Left ventricle myocardium inferior (tissue), 1 donor: ENCODE results near the gene PCDHA11. TPM values are rescaled to one million over a fixed set of nuclear protein-coding genes. Genes with fewer than 3 reads are reported as not detected.
"Not testable (repeated sequence)": the region's sequence is repeated elsewhere in the genome, so short reads cannot be mapped to it uniquely, and the experiment has no call there.

ENCODE experiments used
- DNase-seq: peaks from one replicate; pipeline ENCODE4 v3.0.0-alpha.2; 2020
- H3K27ac ChIP-seq: fragments of 200-600 bp; replicated peaks from 2 replicates; pipeline ENCODE4 v1.8.0; 2021
- H3K27me3 ChIP-seq: fragments of 200-600 bp; 2 replicates; pipeline ENCODE4 v1.8.0; 2021; ENCODE audit warnings: low read depth
- H3K36me3 ChIP-seq: fragments of 200-600 bp; 2 replicates; pipeline ENCODE4 v1.8.0; 2021
- H3K4me1 ChIP-seq: fragments of 200-600 bp; 2 replicates; pipeline ENCODE4 v1.8.0; 2021
- H3K4me3 ChIP-seq: fragments of 200-600 bp; 2 replicates; pipeline ENCODE4 v1.8.0; 2021; ENCODE audit warnings: mild to moderate bottlenecking, moderate library complexity
- H3K9me3 ChIP-seq: fragments of 200-600 bp; replicated peaks from 2 replicates; pipeline ENCODE4 v1.8.0; 2021
- CTCF ChIP-seq: fragments of 200-600 bp; IDR thresholded peaks from 2 replicates; pipeline ENCODE4 v1.8.0; 2021; ENCODE audit warnings: antibody characterized with exemption, mild to moderate bottlenecking, borderline replicate concordance
- intact Hi-C: fragments of 100-400 bp; cut with micrococcal nuclease; formaldehyde crosslinking; loops from one replicate; pipeline ENCODE4 v1.11.0; 2022
- total RNA-seq: library from RNA; stranded (reverse); fragmentation: NEBNext Ultra II Directional; extraction: Animal tissue kit (Norgen Biotek cat#: 25700); gene quantifications from one replicate; pipeline ENCODE4 v1.2.1, GENCODE V29; 2021
- donor health status: DM: no; HTN: yes; CAD: no; lungs with severe emphysema.

PCDHA11 gene
- total RNA-seq, 1 donor from 2014 or later, result not detected

GRCh38 chr5:140870221-140871201 lies 1.8 kb downstream of the PCDHA11 start:
- no peaks in the 10 kb centered on the region for H3K36me3 ChIP-seq
- intact Hi-C loops, result no loop called here
- no peaks in the 10 kb centered on the region for H3K4me1 ChIP-seq
- no peak overlapping the region for H3K4me3 ChIP-seq
- H3K27ac ChIP-seq, result no peak overlapping the region
- peaks cover 99% of the 10 kb centered on the region for H3K27me3 ChIP-seq
- TF ChIP-seq CTCF, result no peak
- peaks cover 50% of the 10 kb centered on the region for H3K9me3 ChIP-seq
- DNase-seq, result no peak

DNA sequence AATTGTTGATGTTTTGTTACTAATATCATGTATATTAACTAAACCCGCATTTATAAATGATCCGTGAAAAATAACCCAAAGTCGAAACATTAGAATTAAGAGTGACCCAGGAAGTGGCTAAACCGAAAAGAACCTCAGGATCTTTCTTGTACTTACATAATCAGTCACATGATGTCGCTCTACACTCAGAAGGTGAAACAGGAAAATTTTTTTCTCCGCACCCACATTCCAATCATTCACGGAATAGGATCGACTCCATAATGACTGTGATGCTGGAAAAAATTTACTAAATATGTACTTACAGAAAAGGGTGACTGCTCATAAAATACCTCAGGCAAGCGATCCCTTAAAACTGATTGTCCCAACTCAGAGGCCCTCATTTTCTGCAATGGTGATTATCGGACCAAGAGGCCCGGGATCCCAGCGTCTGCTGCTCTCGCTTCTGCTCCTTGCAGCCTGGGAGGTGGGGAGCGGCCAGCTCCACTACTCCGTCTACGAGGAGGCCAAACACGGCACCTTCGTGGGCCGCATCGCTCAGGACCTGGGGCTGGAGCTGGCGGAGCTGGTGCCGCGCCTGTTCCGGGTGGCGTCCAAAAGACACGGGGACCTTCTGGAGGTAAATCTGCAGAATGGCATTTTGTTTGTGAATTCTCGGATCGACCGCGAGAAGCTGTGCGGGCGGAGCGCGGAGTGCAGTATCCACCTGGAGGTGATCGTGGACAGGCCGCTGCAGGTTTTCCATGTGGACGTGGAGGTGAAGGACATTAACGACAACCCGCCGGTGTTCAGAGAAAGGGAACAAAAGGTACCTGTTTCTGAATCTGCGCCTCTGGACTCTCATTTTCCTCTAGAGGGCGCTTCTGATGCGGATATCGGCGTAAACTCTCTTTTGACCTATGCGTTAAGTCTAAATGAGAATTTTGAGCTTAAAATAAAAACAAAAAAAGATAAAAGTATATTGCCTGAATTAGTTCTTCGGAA lies 6.6 kb downstream of the PCDHA11 start, which contains the start of gene PCDHA12:
TSS of gene PCDHA12 (plus strand) at position 224 of the 981 bp plus-strand sequence. CDS start at position 389, 165 bp downstream.
- Histone ChIP-seq H3K4me1 (no peaks in the 10 kb centered on the region), H3K36me3 (no peaks in the 10 kb centered on the region), H3K9me3 (peaks cover 55% of the 10 kb centered on the region), H3K4me3 (no peak within 1 kb of the TSS), H3K27ac (no peak within 1 kb of the TSS), H3K27me3 (peaks cover 98% of the 10 kb centered on the region)
- TF ChIP-seq CTCF, result no peak
- intact Hi-C loops, result no loop called here
- DNase-seq, result no peak

DNA sequence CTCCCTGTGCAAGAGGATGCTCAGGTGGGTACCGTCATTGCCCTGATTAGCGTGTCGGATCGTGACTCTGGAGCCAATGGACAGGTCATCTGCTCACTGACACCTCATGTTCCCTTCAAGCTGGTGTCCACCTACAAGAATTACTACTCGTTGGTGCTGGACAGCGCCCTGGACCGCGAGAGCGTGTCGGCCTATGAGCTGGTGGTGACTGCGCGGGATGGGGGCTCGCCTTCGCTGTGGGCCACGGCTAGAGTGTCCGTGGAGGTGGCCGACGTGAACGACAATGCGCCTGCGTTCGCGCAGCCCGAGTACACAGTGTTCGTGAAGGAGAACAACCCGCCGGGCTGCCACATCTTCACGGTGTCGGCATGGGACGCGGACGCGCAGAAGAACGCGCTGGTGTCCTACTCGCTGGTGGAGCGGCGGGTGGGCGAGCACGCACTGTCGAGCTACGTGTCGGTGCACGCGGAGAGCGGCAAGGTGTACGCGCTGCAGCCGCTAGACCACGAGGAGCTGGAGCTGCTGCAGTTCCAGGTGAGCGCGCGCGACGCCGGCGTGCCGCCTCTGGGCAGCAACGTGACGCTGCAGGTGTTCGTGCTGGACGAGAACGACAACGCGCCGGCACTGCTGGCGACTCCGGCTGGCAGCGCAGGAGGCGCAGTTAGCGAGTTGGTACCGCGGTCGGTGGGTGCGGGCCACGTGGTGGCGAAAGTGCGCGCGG lies 7.9 kb downstream of the PCDHA11 start:
- peaks cover 98% of the 10 kb centered on the region for H3K27me3 ChIP-seq
- H3K4me1 ChIP-seq, intact Hi-C loops, H3K36me3 ChIP-seq, DNase-seq, H3K4me3 ChIP-seq, H3K27ac ChIP-seq: not testable (repeated sequence)
- peaks cover 48% of the 10 kb centered on the region for H3K9me3 ChIP-seq

- Histone ChIP-seq H3K36me3 (no peaks in the 10 kb centered on the region), H3K27ac (no peak overlapping the region), H3K9me3 (peaks cover 48% of the 10 kb centered on the region), H3K4me1 (no peaks in the 10 kb centered on the region), H3K4me3 (no peak overlapping the region), H3K27me3 (peaks cover 98% of the 10 kb centered on the region)
- TF ChIP-seq CTCF, result no peak
- DNase-seq, result no peak
- intact Hi-C loops, result no loop called here
Observed at GRCh38 chr5:140877262-140877581, 8.5 kb downstream of the PCDHA11 start.

- H3K27me3 ChIP-seq, result peaks cover 75% of the 10 kb centered on the region
Observed at GRCh38 chr5:140881889-140882590, 13.3 kb downstream of the PCDHA11 start, which contains the start of gene PCDHA13. Gene PCDHA13, plus strand, starts transcription at chr5:140882124. Its CDS starts 145 bp downstream, at chr5:140882269.

More at GRCh38 chr5:140881889-140882590, 13.3 kb downstream of the PCDHA11 start, which contains the start of gene PCDHA13:
- Histone ChIP-seq H3K36me3 (no peaks in the 10 kb centered on the region), H3K27ac (no peak within 1 kb of the TSS), H3K9me3 (peaks cover 60% of the 10 kb centered on the region), H3K4me3 (peak within 1 kb of the TSS; percentile 18), H3K4me1 (no peaks in the 10 kb centered on the region)
- no peak for DNase-seq
- intact Hi-C loops, result no loop called here
- TF ChIP-seq CTCF, result peak; percentile 22
